ENCODE measurements around the gene CXXC1.

GRCh38 chr18:50313873-50314460 lies 26.5 kb upstream of the CXXC1 start:
- TF ChIP-seq CTCF (CRISPR knock-in tag; IDR thresholded peaks at IDR 0.05) (no peak), ESRRA (CRISPR knock-in tag; IDR thresholded peaks at IDR 0.05; ENCODE audit: low read depth) (no peak), ZNF333 (CRISPR knock-in tag; IDR thresholded peaks at IDR 0.05; ENCODE audit: borderline replicate concordance) (no peak), SP1 (IDR thresholded peaks at IDR 0.05) (no peak), SP1 (CRISPR knock-in tag; IDR thresholded peaks at IDR 0.05) (no peak)
- TF ChIP-seq, protein P1, sequence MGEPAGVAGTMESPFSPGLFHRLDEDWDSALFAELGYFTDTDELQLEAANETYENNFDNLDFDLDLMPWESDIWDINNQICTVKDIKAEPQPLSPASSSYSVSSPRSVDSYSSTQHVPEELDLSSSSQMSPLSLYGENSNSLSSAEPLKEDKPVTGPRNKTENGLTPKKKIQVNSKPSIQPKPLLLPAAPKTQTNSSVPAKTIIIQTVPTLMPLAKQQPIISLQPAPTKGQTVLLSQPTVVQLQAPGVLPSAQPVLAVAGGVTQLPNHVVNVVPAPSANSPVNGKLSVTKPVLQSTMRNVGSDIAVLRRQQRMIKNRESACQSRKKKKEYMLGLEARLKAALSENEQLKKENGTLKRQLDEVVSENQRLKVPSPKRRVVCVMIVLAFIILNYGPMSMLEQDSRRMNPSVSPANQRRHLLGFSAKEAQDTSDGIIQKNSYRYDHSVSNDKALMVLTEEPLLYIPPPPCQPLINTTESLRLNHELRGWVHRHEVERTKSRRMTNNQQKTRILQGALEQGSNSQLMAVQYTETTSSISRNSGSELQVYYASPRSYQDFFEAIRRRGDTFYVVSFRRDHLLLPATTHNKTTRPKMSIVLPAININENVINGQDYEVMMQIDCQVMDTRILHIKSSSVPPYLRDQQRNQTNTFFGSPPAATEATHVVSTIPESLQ (CRISPR knock-in tag; conservative IDR thresholded peaks at IDR 0.05) = no peak
